Kidney epithelial cell (primary cell): Measurements from ENCODE around the gene ERVFRD-1. TPM values are rescaled to one million over a fixed set of nuclear protein-coding genes. Genes with fewer than 3 reads are reported as not detected.
A peak's percentile ranks its signal among the peaks of the same experiment; 100 is the strongest.

ENCODE experiments used
- DNase-seq: peaks from one replicate; pipeline ENCODE4 v3.0.0-alpha.2; 2010; ENCODE audit warnings: low read depth
- H3K27me3 ChIP-seq: 2 replicates; pipeline ENCODE4 v1.6.0; 2011; ENCODE audit warnings: low read length; ENCODE audit not compliant: control insufficient read depth, insufficient read depth
- H3K36me3 ChIP-seq: 2 replicates; pipeline ENCODE4 v1.5.1; 2011; ENCODE audit warnings: low read length; ENCODE audit not compliant: control insufficient read depth, insufficient read depth
- H3K4me3 ChIP-seq: 2 replicates; pipeline ENCODE4 v1.5.1; 2011; ENCODE audit warnings: low read depth, mild to moderate bottlenecking, control low read depth, low read length
- CTCF ChIP-seq: IDR thresholded peaks from 2 replicates; pipeline ENCODE4 v1.5.1; 2011; ENCODE audit warnings: mild to moderate bottlenecking, moderate library complexity, low read length, control low read depth, inconsistent platforms; ENCODE audit not compliant: insufficient read depth, poor library complexity, severe bottlenecking
- total RNA-seq: library from RNA; depleted of rRNA; stranded (reverse); fragments of >200 nt; gene quantifications from 2 replicates; pipeline ENCODE4 v1.2.3, GENCODE V29; 2015

Gene ERVFRD-1
- total RNA-seq, 1 donor from 2014 or later, result not detected

GRCh38 chr6:11151488-11151887 lies 40.0 kb upstream of the ERVFRD-1 start:
- Histone ChIP-seq H3K36me3 (no peaks in the 10 kb centered on the region), H3K4me3 (no peak overlapping the region), H3K27me3 (no peaks in the 10 kb centered on the region)
- DNase-seq, result no peak
- no peak for TF ChIP-seq CTCF

- Histone ChIP-seq H3K36me3 (no peaks in the 10 kb centered on the region), H3K27me3 (no peaks in the 10 kb centered on the region), H3K4me3 (no peak overlapping the region)
- TF ChIP-seq CTCF, result no peak
- no peak for DNase-seq
These were observed 38.0 kb upstream of the ERVFRD-1 start for GRCh38 chr6:11149551-11149950.

GRCh38 chr6:11146117-11146826 lies 34.7 kb upstream of the ERVFRD-1 start:
- Histone ChIP-seq H3K4me3 (no peak overlapping the region), H3K36me3 (no peaks in the 10 kb centered on the region), H3K27me3 (no peaks in the 10 kb centered on the region)
- no peak for DNase-seq
- no peak for TF ChIP-seq CTCF

GRCh38 chr6:11144393-11144851 lies 32.9 kb upstream of the ERVFRD-1 start:
- Histone ChIP-seq H3K27me3 (no peaks in the 10 kb centered on the region), H3K4me3 (no peak overlapping the region), H3K36me3 (no peaks in the 10 kb centered on the region)
- DNase-seq, result no peak
- peak; percentile 94 for TF ChIP-seq CTCF

- Histone ChIP-seq H3K36me3 (no peaks in the 10 kb centered on the region), H3K4me3 (no peak overlapping the region)
- no peak for DNase-seq
These were observed 32.2 kb upstream of the ERVFRD-1 start for GRCh38 chr6:11143394-11144371.

More at GRCh38 chr6:11143394-11144371, 32.2 kb upstream of the ERVFRD-1 start:
- TF ChIP-seq CTCF, result no peak
- H3K27me3 ChIP-seq, result no peaks in the 10 kb centered on the region
